Gastroesophageal sphincter (tissue), 4 donors: ENCODE results near the gene ANGPTL3. TPM values are rescaled to one million over a fixed set of nuclear protein-coding genes. Genes with fewer than 3 reads are reported as not detected.
A peak's percentile ranks its signal among the peaks of the same experiment; 100 is the strongest.
"Not testable (repeated sequence)": the region's sequence is repeated elsewhere in the genome, so short reads cannot be mapped to it uniquely, and the experiment has no call there.

ENCODE experiments used
- ATAC-seq: fragments of 150-250 bp; one replicate; pipeline ENCODE4 v1.9.1; 2016; ENCODE audit warnings: mild to moderate bottlenecking, moderate library complexity
- H3K27ac ChIP-seq, 4 donors: fragments of 200-600 bp; sonication (generic) in 3 of 4; 1 replicate in 3 of 4; 2 replicates in 1 of 4; pipeline ENCODE4 v1.5.1; 2016 to 2019
- H3K27me3 ChIP-seq: fragments of 200-600 bp; sonication (generic); one replicate; pipeline ENCODE4 v1.5.1; 2019
- H3K36me3 ChIP-seq, 2 donors: fragments of 200-600 bp; sonication (generic); one replicate each; pipeline ENCODE4 v1.5.1; 2019; ENCODE audit warnings: control low read depth in 1 of 2
- H3K4me1 ChIP-seq, 3 donors: fragments of 200-600 bp; sonication (generic); 1 replicate in 2 of 3; 2 replicates in 1 of 3; pipeline ENCODE4 v1.5.1; 2016 to 2019; ENCODE audit warnings: control low read depth in 2 of 3
- H3K4me3 ChIP-seq, 2 donors: fragments of 200-600 bp; sonication (generic); one replicate each; pipeline ENCODE4 v1.5.1; 2019; ENCODE audit warnings: mild to moderate bottlenecking in 1 of 2, moderate library complexity in 1 of 2
- H3K9me3 ChIP-seq, 3 donors: fragments of 200-600 bp; sonication (generic); one replicate each; pipeline ENCODE4 v1.5.1; 2017 to 2019; ENCODE audit warnings: control low read depth in 2 of 3
- EP300 ChIP-seq: sonication (generic); formaldehyde crosslinking; IDR thresholded peaks from one replicate; pipeline ENCODE4 v1.6.1; 2017; ENCODE audit warnings: antibody characterized with exemption, mild to moderate bottlenecking
- POLR2A ChIP-seq, 2 donors: fragments of 450-650 bp; IDR thresholded peaks; one replicate each; pipeline ENCODE4 v1.6.1; 2017; ENCODE audit warnings: antibody characterized with exemption in 2 of 2, mild to moderate bottlenecking in 2 of 2, moderate library complexity in 1 of 2
- POLR2AphosphoS5 ChIP-seq: sonication (generic); formaldehyde crosslinking; IDR thresholded peaks from one replicate; pipeline ENCODE4 v1.6.1; 2017; ENCODE audit warnings: antibody characterized with exemption
- WGBS, 2 donors: methylation state at CpG; one replicate each; pipeline ENCODE4 v1.1.5; 2018; ENCODE audit warnings: low coverage in 1 of 2; 5-methylcytosine and 5-hydroxymethylcytosine counted together
- total RNA-seq, 4 donors: library from RNA; depleted of rRNA; stranded (reverse); fragments of >200 nt; gene quantifications; one replicate each; pipeline ENCODE4 v1.1.0, GENCODE V29; 2016
- TF ChIP-seq, protein P1 (sequence below), 4 experiments: fragments of 200-600 bp in 2 of 4; fragments of 450-650 bp in 2 of 4; sonication (generic) in 1 of 4; IDR thresholded peaks; one replicate each; pipeline ENCODE4 v1.5.1; 2017 to 2019; ENCODE audit warnings: antibody characterized with exemption in 4 of 4, mild to moderate bottlenecking in 2 of 4, moderate library complexity in 2 of 4

Gene ANGPTL3
- total RNA-seq, 4 donors from 2014 or later, result not detected

DNA sequence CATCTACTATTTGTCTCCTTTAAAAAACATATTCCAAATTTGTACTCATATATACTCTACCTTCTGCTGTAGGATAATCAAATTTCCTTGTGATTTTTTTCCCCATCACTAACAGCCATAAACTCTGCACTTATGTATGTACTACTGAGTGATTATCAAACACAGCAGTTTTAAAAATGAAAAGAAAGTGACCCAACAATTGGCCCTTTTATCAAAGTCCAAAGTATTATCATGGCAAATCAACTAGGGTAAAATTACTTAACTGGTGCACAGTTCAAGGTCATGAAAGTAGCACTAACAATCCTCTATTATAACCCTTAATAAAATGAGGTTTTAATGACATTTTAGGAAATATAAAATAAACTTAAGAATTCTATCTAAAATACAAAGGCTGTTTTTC, 11.6 kb downstream of the ANGPTL3 start:
- H3K9me3 ChIP-seq, result no peaks in the 10 kb centered on the region

GRCh38 chr1:62610588-62610987, 13.3 kb downstream of the ANGPTL3 start:
- H3K4me1 ChIP-seq, H3K27me3 ChIP-seq, ATAC-seq, H3K27ac ChIP-seq, H3K4me3 ChIP-seq, H3K9me3 ChIP-seq: not testable (repeated sequence)
- H3K36me3 ChIP-seq, result peaks cover 0 to 27% of the 10 kb centered on the region in 2 donors
- 100% methylated on average over 1 of the region's 1 CpG for WGBS, 2 donors

More for the DNA sequence above, 11.6 kb downstream of the ANGPTL3 start:
- TF ChIP-seq, protein P1, sequence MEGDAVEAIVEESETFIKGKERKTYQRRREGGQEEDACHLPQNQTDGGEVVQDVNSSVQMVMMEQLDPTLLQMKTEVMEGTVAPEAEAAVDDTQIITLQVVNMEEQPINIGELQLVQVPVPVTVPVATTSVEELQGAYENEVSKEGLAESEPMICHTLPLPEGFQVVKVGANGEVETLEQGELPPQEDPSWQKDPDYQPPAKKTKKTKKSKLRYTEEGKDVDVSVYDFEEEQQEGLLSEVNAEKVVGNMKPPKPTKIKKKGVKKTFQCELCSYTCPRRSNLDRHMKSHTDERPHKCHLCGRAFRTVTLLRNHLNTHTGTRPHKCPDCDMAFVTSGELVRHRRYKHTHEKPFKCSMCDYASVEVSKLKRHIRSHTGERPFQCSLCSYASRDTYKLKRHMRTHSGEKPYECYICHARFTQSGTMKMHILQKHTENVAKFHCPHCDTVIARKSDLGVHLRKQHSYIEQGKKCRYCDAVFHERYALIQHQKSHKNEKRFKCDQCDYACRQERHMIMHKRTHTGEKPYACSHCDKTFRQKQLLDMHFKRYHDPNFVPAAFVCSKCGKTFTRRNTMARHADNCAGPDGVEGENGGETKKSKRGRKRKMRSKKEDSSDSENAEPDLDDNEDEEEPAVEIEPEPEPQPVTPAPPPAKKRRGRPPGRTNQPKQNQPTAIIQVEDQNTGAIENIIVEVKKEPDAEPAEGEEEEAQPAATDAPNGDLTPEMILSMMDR (IDR thresholded peaks at IDR 0.05), result no peak
- TF ChIP-seq POLR2AphosphoS5 (no peak), EP300 (no peak), POLR2A (IDR thresholded peaks at IDR 0.05) (no peak)
- no peaks in the 10 kb centered on the region for H3K27me3 ChIP-seq
- peaks cover 0 to 27% of the 10 kb centered on the region in 2 donors for H3K36me3 ChIP-seq
- H3K4me3 ChIP-seq, result no peak overlapping the region
- no peak for ATAC-seq
- no peaks in the 10 kb centered on the region for H3K4me1 ChIP-seq
- no peak overlapping the region for H3K27ac ChIP-seq

DNA sequence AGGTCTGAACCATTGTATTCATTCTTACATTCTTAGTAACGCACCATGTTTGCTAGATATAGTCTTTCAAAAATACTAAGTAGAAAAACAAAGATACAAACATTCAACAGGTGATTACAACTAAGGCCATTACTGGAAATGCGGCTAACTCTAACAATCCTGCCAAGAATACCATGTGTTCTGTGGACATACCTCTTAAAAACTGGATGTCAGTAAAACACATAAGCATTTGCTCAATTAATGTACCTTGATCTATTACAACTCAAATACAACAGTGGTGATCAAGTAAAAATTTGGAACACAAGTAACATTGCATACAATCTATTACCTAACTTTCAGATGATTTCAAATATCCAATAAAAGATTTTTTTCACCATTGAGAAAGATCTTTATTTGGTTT, 15.4 kb downstream of the ANGPTL3 start:
- ATAC-seq, result no peak
- no peaks in the 10 kb centered on the region for H3K4me1 ChIP-seq
- H3K4me3 ChIP-seq, result no peak overlapping the region
- TF ChIP-seq EP300 (no peak), POLR2A (IDR thresholded peaks at IDR 0.05) (no peak), POLR2AphosphoS5 (no peak)
- WGBS, 2 donors, result 90 to 100% methylated on average over 2 of the region's 2 CpGs
- H3K9me3 ChIP-seq, result no peaks in the 10 kb centered on the region
- H3K27me3 ChIP-seq, result no peaks in the 10 kb centered on the region
- no peak overlapping the region for H3K27ac ChIP-seq
- H3K36me3 ChIP-seq, result peaks cover 0 to 38% of the 10 kb centered on the region in 2 donors

- Histone ChIP-seq H3K27me3 (no peaks in the 10 kb centered on the region), H3K4me1 (no peaks in the 10 kb centered on the region), H3K9me3 (no peaks in the 10 kb centered on the region), H3K4me3 (no peak overlapping the region), H3K36me3 (peaks cover 0 to 44% of the 10 kb centered on the region in 2 donors), H3K27ac (no peak overlapping the region)
- 84 to 94% methylated on average over 5 of the region's 5 CpGs for whole genome bisulfite sequencing, 2 donors
- TF ChIP-seq EP300 (no peak), POLR2A (IDR thresholded peaks at IDR 0.05) (no peak)
- TF ChIP-seq, protein P1 (IDR thresholded peaks at IDR 0.05), result no peak
- no peak for ATAC-seq
These were observed 16.0 kb downstream of the ANGPTL3 start for GRCh38 chr1:62613325-62613727.

GRCh38 chr1:62613890-62614289, 16.6 kb downstream of the ANGPTL3 start:
- WGBS, 2 donors, result 94 to 100% methylated on average over 1 of the region's 1 CpG
- ATAC-seq, result no peak

GRCh38 chr1:62621907-62622306, 24.6 kb downstream of the ANGPTL3 start:
- H3K27ac ChIP-seq, result no peak overlapping the region
- H3K4me1 ChIP-seq, result peaks cover 0 to 19% (median 0%) of the 10 kb centered on the region in 3 donors
- no peak for TF ChIP-seq POLR2A (IDR thresholded peaks at IDR 0.05)
- peak; percentile 30 for TF ChIP-seq POLR2AphosphoS5
- TF ChIP-seq, protein P1 (IDR thresholded peaks at IDR 0.05), result no peak
- TF ChIP-seq EP300, result no peak
- no peaks in the 10 kb centered on the region for H3K9me3 ChIP-seq
- ATAC-seq, result peak; percentile 90
- 89 to 100% methylated on average over 1 of the region's 1 CpG for WGBS, 2 donors
- no peaks in the 10 kb centered on the region for H3K27me3 ChIP-seq
- H3K4me3 ChIP-seq, result no peak overlapping the region
- H3K36me3 ChIP-seq, result peaks cover 0 to 36% of the 10 kb centered on the region in 2 donors

More at GRCh38 chr1:62613890-62614289, 16.6 kb downstream of the ANGPTL3 start:
- Histone ChIP-seq H3K36me3 (peaks cover 0 to 49% of the 10 kb centered on the region in 2 donors), H3K9me3 (no peaks in the 10 kb centered on the region), H3K27me3 (no peaks in the 10 kb centered on the region), H3K4me3 (no peak overlapping the region), H3K27ac (no peak overlapping the region), H3K4me1 (no peaks in the 10 kb centered on the region)
- TF ChIP-seq EP300 (no peak), POLR2A (IDR thresholded peaks at IDR 0.05) (no peak), POLR2AphosphoS5 (no peak)
- TF ChIP-seq, protein P1 (IDR thresholded peaks at IDR 0.05), result no peak
